Measurements from ENCODE around the gene CNTN5. TPM values are rescaled to one million over a fixed set of nuclear protein-coding genes. Genes with fewer than 3 reads are reported as not detected.

Gene CNTN5
- polyA plus RNA-seq, 1 of the 3 experiments (the other 2 are of a cell fraction): not detected

DNA sequence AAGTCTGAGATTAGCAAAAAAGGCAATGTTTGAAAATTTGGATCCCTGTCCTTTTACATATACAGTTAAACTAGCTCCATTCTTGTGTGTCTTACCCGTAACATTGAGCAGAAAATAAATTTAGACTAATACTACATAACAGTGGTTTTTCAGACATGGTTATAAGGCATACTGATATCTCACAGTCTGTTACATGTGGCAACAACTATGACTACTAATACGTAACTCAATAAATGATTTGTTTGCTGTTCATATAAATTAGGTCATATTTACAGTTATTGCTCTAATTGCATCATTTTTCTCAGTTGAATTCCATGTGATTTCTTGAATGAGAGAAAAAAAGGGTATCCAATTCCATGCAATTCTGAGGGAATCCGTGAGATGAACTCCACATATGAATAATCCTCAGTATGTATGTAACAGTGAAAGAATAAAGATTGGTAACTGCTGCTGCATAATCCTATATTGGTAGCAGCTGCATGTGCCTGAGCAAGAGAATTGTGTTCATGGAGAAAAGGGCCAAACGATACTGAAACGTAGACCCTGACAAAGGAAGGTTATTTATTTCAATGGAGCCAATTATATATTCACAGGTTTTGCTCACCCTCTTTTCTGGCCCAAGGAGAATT is 1275.4 kb downstream of the CNTN5 start:
- 3% methylated on average over 5 of the region's 5 CpGs for WGBS (ENCODE audit: low lambda C conversion rate)
- no peaks in the 10 kb centered on the region for H3K4me1 ChIP-seq (ENCODE audit: control insufficient read depth in 1 of 2, insufficient read depth in 2 of 2, low read depth in 1 of 2, low read length in 1 of 2)
- H3K4me3 ChIP-seq (ENCODE audit: low read depth in 2 of 2, low read length in 1 of 2): no peak overlapping the region
- no peak overlapping the region for H3K9ac ChIP-seq
- TF ChIP-seq EP300 (IDR thresholded peaks at IDR 0.05; ENCODE audit: borderline replicate concordance in 1 of 2, low read depth in 1 of 2, low read length in 1 of 2): no peak
- TF ChIP-seq, protein P1, sequence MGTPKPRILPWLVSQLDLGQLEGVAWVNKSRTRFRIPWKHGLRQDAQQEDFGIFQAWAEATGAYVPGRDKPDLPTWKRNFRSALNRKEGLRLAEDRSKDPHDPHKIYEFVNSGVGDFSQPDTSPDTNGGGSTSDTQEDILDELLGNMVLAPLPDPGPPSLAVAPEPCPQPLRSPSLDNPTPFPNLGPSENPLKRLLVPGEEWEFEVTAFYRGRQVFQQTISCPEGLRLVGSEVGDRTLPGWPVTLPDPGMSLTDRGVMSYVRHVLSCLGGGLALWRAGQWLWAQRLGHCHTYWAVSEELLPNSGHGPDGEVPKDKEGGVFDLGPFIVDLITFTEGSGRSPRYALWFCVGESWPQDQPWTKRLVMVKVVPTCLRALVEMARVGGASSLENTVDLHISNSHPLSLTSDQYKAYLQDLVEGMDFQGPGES (IDR thresholded peaks at IDR 0.05; ENCODE audit: low read depth, low read length): no peak
- TF ChIP-seq POLR2AphosphoS5 (IDR thresholded peaks at IDR 0.05; ENCODE audit: low read depth, low read length): no peak
- TF ChIP-seq, protein P2, sequence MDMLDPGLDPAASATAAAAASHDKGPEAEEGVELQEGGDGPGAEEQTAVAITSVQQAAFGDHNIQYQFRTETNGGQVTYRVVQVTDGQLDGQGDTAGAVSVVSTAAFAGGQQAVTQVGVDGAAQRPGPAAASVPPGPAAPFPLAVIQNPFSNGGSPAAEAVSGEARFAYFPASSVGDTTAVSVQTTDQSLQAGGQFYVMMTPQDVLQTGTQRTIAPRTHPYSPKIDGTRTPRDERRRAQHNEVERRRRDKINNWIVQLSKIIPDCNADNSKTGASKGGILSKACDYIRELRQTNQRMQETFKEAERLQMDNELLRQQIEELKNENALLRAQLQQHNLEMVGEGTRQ (IDR thresholded peaks at IDR 0.05; ENCODE audit: borderline replicate concordance, low read depth, low read length): no peak
- TF ChIP-seq GATA2 (CRISPR knock-in tag; IDR thresholded peaks at IDR 0.05): no peak
- TF ChIP-seq TCF12 (IDR thresholded peaks at IDR 0.05): no peak
- no peak for TF ChIP-seq CHD2 (IDR thresholded peaks at IDR 0.05; ENCODE audit: low read length, partially characterized antibody)
- TF ChIP-seq, protein P3, sequence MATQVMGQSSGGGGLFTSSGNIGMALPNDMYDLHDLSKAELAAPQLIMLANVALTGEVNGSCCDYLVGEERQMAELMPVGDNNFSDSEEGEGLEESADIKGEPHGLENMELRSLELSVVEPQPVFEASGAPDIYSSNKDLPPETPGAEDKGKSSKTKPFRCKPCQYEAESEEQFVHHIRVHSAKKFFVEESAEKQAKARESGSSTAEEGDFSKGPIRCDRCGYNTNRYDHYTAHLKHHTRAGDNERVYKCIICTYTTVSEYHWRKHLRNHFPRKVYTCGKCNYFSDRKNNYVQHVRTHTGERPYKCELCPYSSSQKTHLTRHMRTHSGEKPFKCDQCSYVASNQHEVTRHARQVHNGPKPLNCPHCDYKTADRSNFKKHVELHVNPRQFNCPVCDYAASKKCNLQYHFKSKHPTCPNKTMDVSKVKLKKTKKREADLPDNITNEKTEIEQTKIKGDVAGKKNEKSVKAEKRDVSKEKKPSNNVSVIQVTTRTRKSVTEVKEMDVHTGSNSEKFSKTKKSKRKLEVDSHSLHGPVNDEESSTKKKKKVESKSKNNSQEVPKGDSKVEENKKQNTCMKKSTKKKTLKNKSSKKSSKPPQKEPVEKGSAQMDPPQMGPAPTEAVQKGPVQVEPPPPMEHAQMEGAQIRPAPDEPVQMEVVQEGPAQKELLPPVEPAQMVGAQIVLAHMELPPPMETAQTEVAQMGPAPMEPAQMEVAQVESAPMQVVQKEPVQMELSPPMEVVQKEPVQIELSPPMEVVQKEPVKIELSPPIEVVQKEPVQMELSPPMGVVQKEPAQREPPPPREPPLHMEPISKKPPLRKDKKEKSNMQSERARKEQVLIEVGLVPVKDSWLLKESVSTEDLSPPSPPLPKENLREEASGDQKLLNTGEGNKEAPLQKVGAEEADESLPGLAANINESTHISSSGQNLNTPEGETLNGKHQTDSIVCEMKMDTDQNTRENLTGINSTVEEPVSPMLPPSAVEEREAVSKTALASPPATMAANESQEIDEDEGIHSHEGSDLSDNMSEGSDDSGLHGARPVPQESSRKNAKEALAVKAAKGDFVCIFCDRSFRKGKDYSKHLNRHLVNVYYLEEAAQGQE (IDR thresholded peaks at IDR 0.05; ENCODE audit: low read depth, low read length): no peak
- no peak for TF ChIP-seq SIN3A (IDR thresholded peaks at IDR 0.05; ENCODE audit: borderline replicate concordance, low read depth, low read length)
- no peak for TF ChIP-seq GABPA (IDR thresholded peaks at IDR 0.05; ENCODE audit: low read depth)
- TF ChIP-seq NRF1 (IDR thresholded peaks at IDR 0.05; ENCODE audit: low read depth, low read length): no peak
- TF ChIP-seq RXRA (IDR thresholded peaks at IDR 0.05; ENCODE audit: borderline replicate concordance, low read depth): no peak
- TF ChIP-seq SMC3 (IDR thresholded peaks at IDR 0.05; ENCODE audit: low read depth, low read length): no peak
- no peak for TF ChIP-seq RFX5 (IDR thresholded peaks at IDR 0.05; ENCODE audit: low read length)
- TF ChIP-seq, protein P4, sequence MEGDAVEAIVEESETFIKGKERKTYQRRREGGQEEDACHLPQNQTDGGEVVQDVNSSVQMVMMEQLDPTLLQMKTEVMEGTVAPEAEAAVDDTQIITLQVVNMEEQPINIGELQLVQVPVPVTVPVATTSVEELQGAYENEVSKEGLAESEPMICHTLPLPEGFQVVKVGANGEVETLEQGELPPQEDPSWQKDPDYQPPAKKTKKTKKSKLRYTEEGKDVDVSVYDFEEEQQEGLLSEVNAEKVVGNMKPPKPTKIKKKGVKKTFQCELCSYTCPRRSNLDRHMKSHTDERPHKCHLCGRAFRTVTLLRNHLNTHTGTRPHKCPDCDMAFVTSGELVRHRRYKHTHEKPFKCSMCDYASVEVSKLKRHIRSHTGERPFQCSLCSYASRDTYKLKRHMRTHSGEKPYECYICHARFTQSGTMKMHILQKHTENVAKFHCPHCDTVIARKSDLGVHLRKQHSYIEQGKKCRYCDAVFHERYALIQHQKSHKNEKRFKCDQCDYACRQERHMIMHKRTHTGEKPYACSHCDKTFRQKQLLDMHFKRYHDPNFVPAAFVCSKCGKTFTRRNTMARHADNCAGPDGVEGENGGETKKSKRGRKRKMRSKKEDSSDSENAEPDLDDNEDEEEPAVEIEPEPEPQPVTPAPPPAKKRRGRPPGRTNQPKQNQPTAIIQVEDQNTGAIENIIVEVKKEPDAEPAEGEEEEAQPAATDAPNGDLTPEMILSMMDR (IDR thresholded peaks at IDR 0.05): no peak
- H2AFZ ChIP-seq (ENCODE audit: low read depth): no peak overlapping the region
- H3K36me3 ChIP-seq (replicated peaks in 1 of 2; ENCODE audit: control insufficient read depth in 1 of 2, insufficient read depth in 2 of 2, low read length in 1 of 2): no peaks in the 10 kb centered on the region
- ChIA-PET CTCF (no interaction called here), POLR2A (no interaction called here)
- no peak overlapping the region for H3K4me2 ChIP-seq
- no peaks in the 10 kb centered on the region for H3K9me3 ChIP-seq
- H3K9me2 ChIP-seq: no peaks in the 10 kb centered on the region
- DNase-seq: no peak
- H4K20me1 ChIP-seq (ENCODE audit: insufficient read depth): no peaks in the 10 kb centered on the region
- H3F3A ChIP-seq (replicated peaks; ENCODE audit: insufficient read depth): no peaks in the 10 kb centered on the region
- no peaks in the 10 kb centered on the region for H3K27me3 ChIP-seq (ENCODE audit: insufficient read depth)
- H3K27ac ChIP-seq (ENCODE audit: low read depth in 2 of 2, low read length in 1 of 2): no peak overlapping the region
- no peaks in the 10 kb centered on the region for H3K79me2 ChIP-seq (ENCODE audit: insufficient read depth)

Data from SK-N-SH (cell line).